Loucy (cell line): ENCODE results near the gene CD300A.

Experiments
- CTCF ChIP-seq: fragments of 200-600 bp; sonication (generic); conservative IDR thresholded peaks from 2 replicates; pipeline ENCODE4 v1.5.1; 2014; ENCODE audit warnings: mild to moderate bottlenecking, antibody characterized with exemption, low read length
- EZH2phosphoT487 ChIP-seq: fragments of 200-600 bp; IDR thresholded peaks from 2 replicates; pipeline ENCODE4 v1.6.1; 2018; ENCODE audit warnings: antibody characterized with exemption, mild to moderate bottlenecking, moderate library complexity, borderline replicate concordance

DNA sequence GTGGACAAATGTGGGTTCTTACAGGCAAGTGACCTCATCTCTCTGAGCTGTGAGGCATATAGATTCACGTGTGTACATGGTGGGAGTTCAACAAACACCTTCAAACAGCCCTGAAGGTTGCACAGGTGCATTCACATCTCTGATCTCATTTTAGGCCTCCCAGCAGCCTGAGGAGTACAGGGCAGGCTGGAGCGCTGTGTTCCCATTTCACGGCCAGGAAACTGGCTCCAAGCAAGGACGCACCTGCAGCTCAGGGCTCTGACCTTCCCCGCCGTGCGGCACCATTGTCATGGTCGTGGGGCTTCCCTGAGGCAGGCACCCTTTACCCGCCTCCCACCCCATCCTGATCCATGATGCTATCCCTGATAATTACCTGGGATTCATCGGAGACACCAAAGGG lies 4.8 kb upstream of the CD300A start:
- TF ChIP-seq CTCF (no peak), EZH2phosphoT487 (no peak)
